Ovary (tissue), 3 donors: Measurements from ENCODE around the gene SERPINI2.

Experiments used
- CTCF ChIP-seq, 3 donors: fragments of 450-650 bp in 2 of 3; fragments of 200-600 bp in 1 of 3; IDR thresholded peaks; one replicate each; pipeline versions ENCODE4 v1.5.1 to v1.8.0; 2016 to 2022; ENCODE audit warnings: antibody characterized with exemption in 3 of 3, mild to moderate bottlenecking in 1 of 3
- EP300 ChIP-seq: sonication (generic); formaldehyde crosslinking; IDR thresholded peaks from one replicate; pipeline ENCODE4 v1.6.1; 2017; ENCODE audit warnings: antibody characterized with exemption
- POLR2A ChIP-seq: fragments of 450-650 bp; IDR thresholded peaks from one replicate; pipeline ENCODE4 v1.6.1; 2017; ENCODE audit warnings: antibody characterized with exemption, mild to moderate bottlenecking, moderate library complexity
- donor health status: DM: no; HTN: no; CAD: no.

GRCh38 chr3:167497903-167498302 is 24.1 kb upstream of the SERPINI2 start:
- TF ChIP-seq CTCF (IDR thresholded peaks at IDR 0.05) = no peak
- no peak for TF ChIP-seq POLR2A
- TF ChIP-seq EP300 = no peak
